Neutrophil (primary cell): Measurements from ENCODE around the gene DUOXA1.
"Not testable (repeated sequence)": the region's sequence is repeated elsewhere in the genome, so short reads cannot be mapped to it uniquely, and the experiment has no call there.

Source experiments
- H3K27ac ChIP-seq: fragments of 200-600 bp; sonication (generic); 2 replicates; pipeline ENCODE4 v1.5.1; 2016; ENCODE audit warnings: mild to moderate bottlenecking, moderate library complexity
- H3K27me3 ChIP-seq: fragments of 200-600 bp; sonication (generic); 2 replicates; pipeline ENCODE4 v1.6.0; 2016; ENCODE audit warnings: mild to moderate bottlenecking
- H3K36me3 ChIP-seq: fragments of 200-600 bp; sonication (generic); 2 replicates; pipeline ENCODE4 v1.5.1; 2017
- H3K4me1 ChIP-seq, 2 experiments: fragments of 200-600 bp in 1 of 2; sonication (generic) in 1 of 2; 1 replicate in 1 of 2; 2 replicates in 1 of 2; pipeline versions ENCODE4 v1.5.1 to v1.6.1; 2013 to 2016; ENCODE audit warnings: low read depth in 1 of 2, low read length in 1 of 2, mild to moderate bottlenecking in 1 of 2, moderate library complexity in 1 of 2; ENCODE audit not compliant: control insufficient read depth in 1 of 2, insufficient read depth in 1 of 2
- H3K4me3 ChIP-seq, 2 experiments: fragments of 200-600 bp in 1 of 2; sonication (generic) in 1 of 2; 1 replicate in 1 of 2; 2 replicates in 1 of 2; pipeline ENCODE4 v1.5.1; 2013 to 2016; ENCODE audit warnings: low read depth in 1 of 2, low read length in 1 of 2, mild to moderate bottlenecking in 1 of 2, moderate library complexity in 1 of 2
- H3K9me3 ChIP-seq: fragments of 200-600 bp; sonication (generic); 2 replicates; pipeline ENCODE4 v1.5.1; 2016
- TF ChIP-seq, protein P1 (sequence below): fragments of 200-600 bp; sonication (generic); IDR thresholded peaks from 2 replicates; pipeline ENCODE4 v1.5.1; 2016; ENCODE audit warnings: antibody characterized with exemption

DUOXA1 gene

DNA sequence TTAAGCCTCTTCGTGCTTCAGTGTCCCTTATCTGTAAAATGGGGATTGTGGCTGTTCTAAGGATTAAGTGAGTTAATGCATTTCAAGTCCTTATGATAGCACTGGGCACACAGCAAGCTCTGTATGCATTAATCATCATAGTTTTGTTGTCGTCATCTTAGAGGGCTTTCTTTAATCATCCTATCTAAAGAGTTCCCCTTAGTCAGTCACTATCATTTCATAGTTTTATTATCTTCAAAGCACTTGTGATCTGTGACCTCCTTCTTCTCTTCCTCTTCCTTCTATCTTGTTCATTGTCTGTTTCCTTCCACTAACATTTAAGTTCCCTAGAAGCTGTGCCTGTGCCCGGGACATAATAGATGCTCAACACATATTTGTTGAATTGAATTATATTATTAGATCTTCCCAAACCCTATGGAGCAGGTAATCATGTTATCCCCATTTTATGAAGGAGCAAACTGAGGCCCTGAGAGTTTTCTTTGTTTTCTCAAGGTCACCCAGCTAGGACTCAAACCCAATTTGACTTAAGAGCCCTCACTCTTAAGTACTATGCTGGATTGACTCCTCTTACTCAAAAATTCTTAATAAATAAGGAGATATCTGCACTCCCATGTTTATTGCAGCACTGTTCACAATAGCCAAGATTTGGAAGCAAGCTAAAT is 39.8 kb downstream of the DUOXA1 start:
- Histone ChIP-seq H3K27me3 (peaks cover 9% of the 10 kb centered on the region), H3K27ac (no peak overlapping the region), H3K9me3 (no peaks in the 10 kb centered on the region), H3K36me3 (no peaks in the 10 kb centered on the region), H3K4me3 (no peak overlapping the region), H3K4me1 (no peaks in the 10 kb centered on the region)
- TF ChIP-seq, protein P1, sequence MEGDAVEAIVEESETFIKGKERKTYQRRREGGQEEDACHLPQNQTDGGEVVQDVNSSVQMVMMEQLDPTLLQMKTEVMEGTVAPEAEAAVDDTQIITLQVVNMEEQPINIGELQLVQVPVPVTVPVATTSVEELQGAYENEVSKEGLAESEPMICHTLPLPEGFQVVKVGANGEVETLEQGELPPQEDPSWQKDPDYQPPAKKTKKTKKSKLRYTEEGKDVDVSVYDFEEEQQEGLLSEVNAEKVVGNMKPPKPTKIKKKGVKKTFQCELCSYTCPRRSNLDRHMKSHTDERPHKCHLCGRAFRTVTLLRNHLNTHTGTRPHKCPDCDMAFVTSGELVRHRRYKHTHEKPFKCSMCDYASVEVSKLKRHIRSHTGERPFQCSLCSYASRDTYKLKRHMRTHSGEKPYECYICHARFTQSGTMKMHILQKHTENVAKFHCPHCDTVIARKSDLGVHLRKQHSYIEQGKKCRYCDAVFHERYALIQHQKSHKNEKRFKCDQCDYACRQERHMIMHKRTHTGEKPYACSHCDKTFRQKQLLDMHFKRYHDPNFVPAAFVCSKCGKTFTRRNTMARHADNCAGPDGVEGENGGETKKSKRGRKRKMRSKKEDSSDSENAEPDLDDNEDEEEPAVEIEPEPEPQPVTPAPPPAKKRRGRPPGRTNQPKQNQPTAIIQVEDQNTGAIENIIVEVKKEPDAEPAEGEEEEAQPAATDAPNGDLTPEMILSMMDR: no peak

DNA sequence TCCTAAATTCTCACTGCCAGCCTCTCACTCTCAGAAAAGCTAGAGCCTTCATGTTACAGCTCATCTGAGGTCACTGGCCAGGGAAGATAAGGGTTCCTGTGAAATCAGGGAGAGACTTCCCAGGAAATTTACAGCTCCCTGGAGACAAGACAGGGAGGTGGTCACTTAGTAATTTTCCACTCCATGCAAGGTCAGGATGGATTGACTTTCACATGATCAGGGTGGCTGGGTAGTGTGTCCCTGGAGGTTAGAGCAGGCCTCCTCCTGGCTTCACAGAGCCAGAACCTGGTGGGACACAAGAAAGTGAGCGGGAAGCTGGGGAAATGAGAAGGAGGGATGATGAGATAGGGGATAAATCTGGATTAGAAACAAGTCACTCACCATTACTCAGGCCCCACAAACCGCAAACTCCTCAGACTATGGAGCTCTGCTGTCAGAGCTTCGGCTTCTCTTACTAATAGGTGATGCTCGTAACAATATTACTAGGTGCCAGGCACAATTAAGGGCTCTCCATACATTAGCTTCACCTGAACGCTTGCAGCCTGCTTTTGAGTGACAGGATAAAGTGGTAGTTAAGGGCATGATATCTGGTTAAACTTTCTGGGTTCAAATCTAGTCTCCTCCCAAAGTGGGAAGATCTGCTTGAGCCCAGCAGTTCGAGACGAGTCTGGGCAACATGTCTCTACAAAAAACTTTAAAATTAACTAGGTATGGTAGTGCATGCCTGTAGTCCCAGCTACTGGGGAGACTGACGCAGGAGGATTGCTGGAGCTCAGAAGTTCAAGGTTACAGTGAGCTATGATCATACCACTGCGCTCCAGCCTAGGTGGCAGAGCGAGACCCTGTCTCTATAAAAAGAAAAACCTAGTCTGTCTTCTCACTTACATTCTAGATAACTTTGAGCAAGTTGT is 40.6 kb downstream of the DUOXA1 start:
- Histone ChIP-seq H3K9me3 (no peaks in the 10 kb centered on the region), H3K36me3 (no peaks in the 10 kb centered on the region), H3K27ac (no peak overlapping the region), H3K4me1 (no peaks in the 10 kb centered on the region), H3K4me3 (no peak overlapping the region), H3K27me3 (peaks cover 9% of the 10 kb centered on the region)
- TF ChIP-seq, protein P1: no peak

DNA sequence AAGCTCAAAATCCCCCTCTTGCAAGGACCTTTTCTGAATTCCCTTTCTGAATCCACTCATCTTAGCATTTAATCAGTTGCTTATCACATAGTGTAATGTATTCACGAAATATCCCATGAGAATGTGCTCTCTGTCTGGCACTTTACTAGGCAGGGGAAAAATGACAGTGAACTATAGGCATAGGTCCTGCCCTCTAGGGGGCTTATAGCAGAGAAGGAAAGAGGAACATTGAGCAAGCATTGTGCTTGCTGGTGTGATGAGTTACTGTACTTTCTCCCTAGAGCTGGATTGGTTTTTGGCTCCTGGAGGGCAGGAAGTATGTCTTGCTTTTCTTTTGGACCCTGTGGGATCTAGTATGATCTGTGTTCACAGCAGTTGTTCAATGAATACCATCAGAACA is 42.2 kb downstream of the DUOXA1 start:
- no peaks in the 10 kb centered on the region for H3K36me3 ChIP-seq
- H3K27ac ChIP-seq: no peak overlapping the region
- H3K27me3 ChIP-seq: peaks cover 9% of the 10 kb centered on the region
- TF ChIP-seq, protein P1: no peak
- H3K9me3 ChIP-seq: no peaks in the 10 kb centered on the region
- H3K4me3 ChIP-seq: no peak overlapping the region
- no peaks in the 10 kb centered on the region for H3K4me1 ChIP-seq

DNA sequence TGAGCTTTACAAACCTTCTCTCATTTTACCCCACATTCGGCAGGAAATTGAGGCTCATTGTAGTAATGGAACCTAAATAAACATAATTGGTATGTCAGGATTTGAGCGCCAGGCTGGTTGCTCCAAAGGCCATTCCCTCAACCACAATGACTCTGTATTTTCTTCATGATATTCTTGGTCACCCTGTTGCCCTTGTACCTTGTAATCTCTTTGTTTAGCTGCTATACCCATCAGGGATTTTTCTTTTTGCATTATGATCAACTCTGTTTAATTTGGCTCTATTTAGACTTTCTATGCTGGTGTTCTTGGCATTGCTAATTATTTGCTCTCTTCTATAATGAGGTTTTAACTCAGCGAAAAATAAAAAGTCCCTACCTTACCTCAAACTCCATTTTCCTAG is 45.5 kb downstream of the DUOXA1 start:
- TF ChIP-seq, protein P1: no peak
- no peaks in the 10 kb centered on the region for H3K36me3 ChIP-seq
- H3K4me1 ChIP-seq: no peaks in the 10 kb centered on the region
- H3K9me3 ChIP-seq: no peaks in the 10 kb centered on the region
- H3K27ac ChIP-seq: no peak overlapping the region
- peaks cover 9% of the 10 kb centered on the region for H3K27me3 ChIP-seq
- H3K4me3 ChIP-seq: no peak overlapping the region

DNA sequence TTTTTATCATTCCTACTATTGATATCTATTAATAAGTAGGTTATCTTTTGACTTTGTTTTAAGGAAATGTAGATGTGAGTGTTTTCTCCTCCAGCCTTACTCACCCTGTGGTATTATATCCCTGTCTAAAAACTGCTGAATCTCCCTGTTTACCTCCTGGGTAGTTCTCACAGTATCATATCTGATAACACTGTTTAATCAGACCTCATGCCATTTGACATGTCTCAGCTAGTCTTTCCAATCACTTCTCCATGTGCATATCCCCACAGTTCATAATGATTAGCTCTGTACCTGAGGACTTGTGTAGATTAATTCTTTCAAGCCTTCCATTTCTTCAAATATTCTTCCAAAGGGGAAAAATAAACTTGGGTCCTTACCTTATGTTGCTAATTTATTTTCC is 46.5 kb downstream of the DUOXA1 start:
- no peak overlapping the region for H3K27ac ChIP-seq
- TF ChIP-seq, protein P1: no peak
- H3K27me3 ChIP-seq: peaks cover 9% of the 10 kb centered on the region
- H3K4me1 ChIP-seq: no peaks in the 10 kb centered on the region
- no peaks in the 10 kb centered on the region for H3K9me3 ChIP-seq
- no peaks in the 10 kb centered on the region for H3K36me3 ChIP-seq
- no peak overlapping the region for H3K4me3 ChIP-seq

DNA sequence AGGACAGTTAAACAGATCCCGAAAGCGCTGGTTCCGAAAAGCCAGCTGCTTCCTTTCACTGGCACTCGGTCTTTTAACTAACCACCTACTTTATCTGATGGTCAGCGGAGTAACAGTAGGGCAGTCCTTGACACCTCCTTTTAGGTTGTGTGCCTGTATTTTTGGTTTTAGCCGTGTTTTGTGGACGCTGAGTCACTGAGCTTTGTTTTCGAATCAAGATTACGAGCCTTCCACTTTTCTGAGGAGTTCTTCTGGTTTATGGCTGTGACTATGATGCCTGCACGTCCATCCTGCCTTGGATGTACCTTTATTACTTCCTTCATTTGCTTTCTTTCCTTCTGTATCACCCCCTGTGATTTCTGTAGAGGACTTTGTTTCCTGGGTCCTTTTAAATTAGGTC is 47.3 kb downstream of the DUOXA1 start:
- not testable (repeated sequence) for H3K4me3 ChIP-seq, H3K9me3 ChIP-seq, H3K27ac ChIP-seq, H3K27me3 ChIP-seq, H3K4me1 ChIP-seq, H3K36me3 ChIP-seq

DNA sequence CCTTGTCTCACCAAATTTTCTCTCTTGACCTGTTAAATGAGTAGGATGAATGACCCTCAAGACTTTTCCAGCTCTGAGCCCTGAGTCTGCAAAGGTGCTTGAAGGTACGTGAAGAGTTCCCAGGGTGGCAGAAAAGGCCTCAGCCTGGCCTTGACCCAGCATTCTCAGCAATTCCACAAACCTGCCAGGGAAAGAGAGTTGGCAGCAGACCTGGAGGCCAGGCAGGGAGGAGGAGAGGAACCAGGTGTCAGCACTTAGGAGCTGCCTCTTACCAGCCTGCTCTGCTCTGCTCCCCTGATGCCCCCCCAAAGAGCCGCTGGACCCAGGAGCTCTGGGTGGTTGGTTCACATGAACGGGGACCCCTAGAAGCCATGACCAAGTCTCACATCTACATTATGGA is 49.1 kb downstream of the DUOXA1 start:
- H3K4me1 ChIP-seq, H3K27ac ChIP-seq, H3K9me3 ChIP-seq, H3K36me3 ChIP-seq, H3K4me3 ChIP-seq, H3K27me3 ChIP-seq: not testable (repeated sequence)

DNA sequence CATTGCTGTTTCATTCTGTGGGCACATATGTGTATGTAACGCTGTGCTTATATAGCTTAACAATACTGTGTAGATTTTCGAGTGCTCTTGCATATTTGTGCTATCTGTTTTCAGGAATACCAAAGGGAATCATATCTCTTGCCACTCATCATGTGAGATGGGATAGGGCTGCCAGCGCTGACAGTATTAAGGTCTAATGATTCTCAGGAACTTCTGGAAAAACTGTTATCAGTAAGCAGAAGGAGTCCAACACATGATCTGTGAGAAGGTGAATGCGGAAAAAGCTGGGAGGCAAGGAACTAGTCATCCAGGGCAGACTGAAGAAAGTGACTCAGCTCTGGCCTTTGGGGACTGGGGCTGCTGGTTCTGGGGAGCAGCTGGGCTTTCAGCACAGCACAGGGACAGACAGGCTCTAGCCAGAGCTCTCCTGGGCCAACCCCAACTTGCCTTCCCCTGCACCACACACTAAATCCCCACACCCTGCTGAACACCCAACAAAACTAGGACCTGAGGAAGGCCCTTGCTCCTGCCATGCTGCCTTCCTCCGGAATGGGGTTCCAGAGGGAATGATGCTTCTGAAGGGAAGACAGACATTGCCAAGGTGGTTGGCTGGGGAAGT is 49.9 kb downstream of the DUOXA1 start:
- H3K4me1 ChIP-seq, H3K27me3 ChIP-seq, H3K4me3 ChIP-seq, H3K27ac ChIP-seq, H3K36me3 ChIP-seq, H3K9me3 ChIP-seq: not testable (repeated sequence)
